Neural progenitor cell (in vitro differentiated cells): ENCODE measurements around the gene ASXL1. TPM values are rescaled to one million over a fixed set of nuclear protein-coding genes. Genes with fewer than 3 reads are reported as not detected.
A peak's percentile ranks its signal among the peaks of the same experiment; 100 is the strongest.
"Not testable (repeated sequence)": the region's sequence is repeated elsewhere in the genome, so short reads cannot be mapped to it uniquely, and the experiment has no call there.

ENCODE experiments used
- DNase-seq: peaks from one replicate; pipeline ENCODE4 v3.0.0-alpha.2; 2016; ENCODE audit warnings: low spot score
- H2AFZ ChIP-seq: fragments of 200-600 bp; sonication (generic); replicated peaks from 2 replicates; pipeline ENCODE4 v1.6.1; 2016; ENCODE audit warnings: antibody characterized with exemption
- H3F3A ChIP-seq: fragments of 200-600 bp; sonication (generic); 2 replicates; pipeline ENCODE4 v1.6.1; 2016; ENCODE audit warnings: antibody characterized with exemption, low read depth
- H3K27ac ChIP-seq: fragments of 200-600 bp; sonication (generic); 2 replicates; pipeline ENCODE4 v1.5.1; 2016; ENCODE audit warnings: mild to moderate bottlenecking
- H3K27me3 ChIP-seq: fragments of 200-600 bp; sonication (generic); 2 replicates; pipeline ENCODE4 v1.6.1; 2016; ENCODE audit warnings: mild to moderate bottlenecking, moderate library complexity
- H3K36me3 ChIP-seq: fragments of 200-600 bp; sonication (generic); 2 replicates; pipeline ENCODE4 v1.5.1; 2016
- H3K4me1 ChIP-seq: fragments of 200-600 bp; sonication (generic); 2 replicates; pipeline ENCODE4 v1.6.1; 2016; ENCODE audit warnings: mixed run types
- H3K4me2 ChIP-seq: fragments of 200-600 bp; sonication (generic); 2 replicates; pipeline ENCODE4 v1.6.1; 2016
- H3K4me3 ChIP-seq: fragments of 200-600 bp; sonication (generic); 2 replicates; pipeline ENCODE4 v1.5.1; 2016
- H3K79me2 ChIP-seq: fragments of 200-600 bp; sonication (generic); 2 replicates; pipeline ENCODE4 v1.6.1; 2016; ENCODE audit warnings: low read depth
- H3K9ac ChIP-seq: fragments of 200-600 bp; sonication (generic); 2 replicates; pipeline ENCODE4 v1.6.1; 2016
- H3K9me3 ChIP-seq: fragments of 200-600 bp; sonication (generic); 2 replicates; pipeline ENCODE4 v1.5.1; 2016; ENCODE audit warnings: low read depth
- H4K20me1 ChIP-seq: fragments of 200-600 bp; sonication (generic); 2 replicates; pipeline ENCODE4 v1.6.1; 2016; ENCODE audit warnings: low read depth
- H3K27ac Mint-ChIP-seq: 3 replicates; pipeline ENCODE4 v1.8.0; 2021; ENCODE audit warnings: mixed read lengths
- H3K27me3 Mint-ChIP-seq: 2 replicates; pipeline ENCODE4 v1.8.0; 2022; ENCODE audit warnings: low read depth, mild to moderate bottlenecking, inconsistent platforms, moderate library complexity, mixed read lengths; ENCODE audit not compliant: insufficient read depth
- H3K36me3 Mint-ChIP-seq: 3 replicates; pipeline ENCODE4 v1.8.0; 2021; ENCODE audit warnings: mixed read lengths
- H3K4me1 Mint-ChIP-seq: 3 replicates; pipeline ENCODE4 v1.8.0; 2021; ENCODE audit warnings: mixed read lengths
- H3K4me3 Mint-ChIP-seq: 3 replicates; pipeline ENCODE4 v1.8.0; 2021; ENCODE audit warnings: mild to moderate bottlenecking, moderate library complexity, mixed read lengths
- H3K9me3 Mint-ChIP-seq: 3 replicates; pipeline ENCODE4 v1.8.0; 2020; ENCODE audit warnings: mixed read lengths
- CTCF ChIP-seq: fragments of 200-600 bp; sonication (generic); IDR thresholded peaks from 2 replicates; pipeline ENCODE4 v1.5.1; 2017; ENCODE audit warnings: antibody characterized with exemption, mild to moderate bottlenecking
- EZH2 ChIP-seq: fragments of 200-600 bp; sonication (generic); IDR thresholded peaks from 2 replicates; pipeline ENCODE4 v1.6.1; 2017; ENCODE audit warnings: antibody characterized with exemption, mild to moderate bottlenecking, moderate library complexity
- EZH2phosphoT487 ChIP-seq: fragments of 200-600 bp; sonication (generic); IDR thresholded peaks from 2 replicates; pipeline ENCODE4 v1.6.1; 2017; ENCODE audit warnings: antibody characterized with exemption
- total RNA-seq: library from RNA; depleted of rRNA; stranded (reverse); fragments of >200 nt; gene quantifications from 2 replicates; pipeline ENCODE4 v1.2.3, GENCODE V29; 2015; ENCODE audit warnings: low replicate concordance

ASXL1 gene
- total RNA-seq, 1 donor from 2014 or later: 48.2 TPM

DNA sequence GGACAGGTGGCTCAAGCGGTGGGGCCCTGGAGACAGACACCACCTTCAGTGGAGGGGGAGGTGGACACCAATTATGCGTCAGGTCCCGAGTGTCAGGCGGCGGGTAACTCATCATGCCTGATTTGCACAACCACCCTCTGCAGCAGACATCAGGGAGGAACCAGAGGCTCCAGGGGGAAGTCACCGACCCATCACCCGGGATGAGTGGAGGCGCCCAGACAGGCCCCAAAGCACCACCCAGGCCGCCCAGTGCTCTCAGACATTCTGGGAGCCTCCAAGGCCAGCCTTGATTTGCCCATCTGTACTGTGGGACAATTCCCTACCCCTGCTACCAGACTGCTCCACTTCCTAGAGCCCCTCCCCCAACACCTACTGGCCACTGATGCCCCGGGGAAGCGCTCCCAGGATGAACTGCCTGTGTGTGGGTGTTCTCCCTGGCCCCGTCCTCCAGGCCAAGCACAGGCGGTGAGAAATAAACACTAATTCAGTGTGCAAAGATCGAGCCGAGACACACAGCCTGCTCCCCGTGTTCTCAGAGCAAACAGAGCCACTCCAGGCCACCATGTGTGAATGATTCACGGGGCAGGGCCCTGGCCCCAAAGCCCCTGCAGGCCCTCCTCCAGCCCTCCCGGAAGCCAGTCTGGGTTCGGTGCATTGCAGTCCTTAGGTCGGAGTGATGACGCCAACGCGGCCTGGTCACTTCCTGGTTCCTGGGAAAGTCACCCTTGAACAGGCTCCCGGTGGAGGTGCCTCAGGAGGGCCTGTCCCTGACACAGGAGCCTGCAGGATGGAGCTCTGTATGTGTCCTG is 107.2 kb downstream of the ASXL1 start:
- H3K4me3 Mint-ChIP-seq: no peak overlapping the region
- H3K27ac Mint-ChIP-seq: peak overlapping the region; percentile 81
- Histone ChIP-seq H3K27ac (no peak overlapping the region), H3K36me3 (no peaks in the 10 kb centered on the region), H3K4me3 (no peak overlapping the region), H3K4me1 (peaks cover 16% of the 10 kb centered on the region), H3K27me3 (no peaks in the 10 kb centered on the region), H3K4me2 (no peak overlapping the region), H3K9me3 (no peaks in the 10 kb centered on the region), H2AFZ (no peak overlapping the region), H4K20me1 (peaks cover 70% of the 10 kb centered on the region), H3K79me2 (peaks cover 9% of the 10 kb centered on the region), H3K9ac (no peak overlapping the region), H3F3A (peaks cover 4% of the 10 kb centered on the region)
- H3K27me3 Mint-ChIP-seq: peaks cover 3% of the 10 kb centered on the region
- H3K4me1 Mint-ChIP-seq: peaks cover 21% of the 10 kb centered on the region
- H3K9me3 Mint-ChIP-seq: no peaks in the 10 kb centered on the region
- no peak for DNase-seq
- H3K36me3 Mint-ChIP-seq: peaks cover 4% of the 10 kb centered on the region
- no peak for TF ChIP-seq EZH2
- TF ChIP-seq CTCF: no peak
- TF ChIP-seq EZH2phosphoT487: no peak

GRCh38 chr20:32465901-32466675 is 108.0 kb downstream of the ASXL1 start:
- H3K4me1 Mint-ChIP-seq: peaks cover 26% of the 10 kb centered on the region
- H3K36me3 ChIP-seq, H3K9me3 ChIP-seq, H3K4me3 Mint-ChIP-seq, H3K27ac Mint-ChIP-seq, H3K4me2 ChIP-seq, DNase-seq, H3K27me3 ChIP-seq, H2AFZ ChIP-seq, H3K4me3 ChIP-seq, H3K9ac ChIP-seq, H3K9me3 Mint-ChIP-seq, H3K27me3 Mint-ChIP-seq, H3K36me3 Mint-ChIP-seq, H3F3A ChIP-seq, H3K79me2 ChIP-seq: not testable (repeated sequence)
- H3K27ac ChIP-seq: peak overlapping the region; percentile 28
- H3K4me1 ChIP-seq: peaks cover 16% of the 10 kb centered on the region
- peaks cover 77% of the 10 kb centered on the region for H4K20me1 ChIP-seq

- Histone ChIP-seq H3F3A (peaks cover 4% of the 10 kb centered on the region), H3K9me3 (no peaks in the 10 kb centered on the region), H3K79me2 (peaks cover 9% of the 10 kb centered on the region), H3K4me2 (no peak overlapping the region), H3K4me3 (no peak overlapping the region), H3K36me3 (no peaks in the 10 kb centered on the region), H4K20me1 (peaks cover 82% of the 10 kb centered on the region), H3K4me1 (peaks cover 16% of the 10 kb centered on the region), H3K27ac (no peak overlapping the region), H2AFZ (no peak overlapping the region), H3K27me3 (no peaks in the 10 kb centered on the region), H3K9ac (no peak overlapping the region)
- Mint-ChIP-seq H3K27ac (no peak overlapping the region), H3K27me3 (peaks cover 4% of the 10 kb centered on the region), H3K4me1 (peaks cover 31% of the 10 kb centered on the region), H3K36me3 (peaks cover 12% of the 10 kb centered on the region), H3K4me3 (no peak overlapping the region), H3K9me3 (no peaks in the 10 kb centered on the region)
- TF ChIP-seq EZH2 (no peak), CTCF (no peak), EZH2phosphoT487 (no peak)
- no peak for DNase-seq
These were observed 108.8 kb downstream of the ASXL1 start for GRCh38 chr20:32466739-32467505.
